HepG2 (cell line): ENCODE measurements around the gene ZBTB46. TPM values are rescaled to one million over a fixed set of nuclear protein-coding genes. Genes with fewer than 3 reads are reported as not detected.

Experiments
- ARNT2 ChIP-seq: sonication (generic); formaldehyde crosslinking; IDR thresholded peaks from 2 replicates; pipeline ENCODE4 v1.8.0; 2022; ENCODE audit warnings: mild to moderate bottlenecking, low read depth, missing genetic modification reagents, moderate library complexity
- BATF2 ChIP-seq: sonication (generic); formaldehyde crosslinking; IDR thresholded peaks from 2 replicates; pipeline ENCODE4 v1.8.0; 2022; ENCODE audit warnings: mild to moderate bottlenecking, missing genetic modification reagents, moderate library complexity
- CREM ChIP-seq, 2 experiments: sonication (generic) in 1 of 2; formaldehyde crosslinking in 1 of 2; IDR thresholded peaks; 2 replicates each; pipeline versions ENCODE4 v1.4.0 to v1.6.1; 2016 to 2020; ENCODE audit warnings: antibody characterized with exemption in 1 of 2, mild to moderate bottlenecking in 1 of 2, missing genetic modification reagents in 1 of 2
- E2F2 ChIP-seq: sonication (generic); formaldehyde crosslinking; IDR thresholded peaks from 2 replicates; pipeline ENCODE4 v1.4.0; 2020; ENCODE audit warnings: missing genetic modification reagents, borderline replicate concordance
- ERF ChIP-seq: IDR thresholded peaks from 2 replicates; pipeline ENCODE4 v1.6.1; 2018; ENCODE audit warnings: missing biosample characterization, missing genetic modification reagents
- FLYWCH1 ChIP-seq: sonication (generic); formaldehyde crosslinking; IDR thresholded peaks from 2 replicates; pipeline ENCODE4 v1.8.1; 2023; ENCODE audit warnings: mild to moderate bottlenecking, missing genetic modification reagents
- GMEB2 ChIP-seq: IDR thresholded peaks from 2 replicates; pipeline ENCODE4 v1.6.1; 2016; ENCODE audit warnings: missing biosample characterization, missing genetic modification reagents, low read depth
- HNRNPLL ChIP-seq: fragments of 200-400 bp; formaldehyde crosslinking; IDR thresholded peaks from 2 replicates; pipeline ENCODE4 v1.6.1; 2017; ENCODE audit warnings: mild to moderate bottlenecking, low read depth, low read length; ENCODE audit not compliant: poor library complexity, severe bottlenecking
- JUND ChIP-seq: sonication (generic); formaldehyde crosslinking; IDR thresholded peaks from 2 replicates; pipeline ENCODE4 v1.8.0; 2022; ENCODE audit warnings: mild to moderate bottlenecking, missing genetic modification reagents
- TAF15 ChIP-seq: fragments of 200-400 bp; formaldehyde crosslinking; IDR thresholded peaks from one replicate; pipeline ENCODE4 v1.6.1; 2018; ENCODE audit warnings: mild to moderate bottlenecking, low read depth, low read length; ENCODE audit not compliant: poor library complexity, severe bottlenecking
- ZFP82 ChIP-seq: sonication (generic); formaldehyde crosslinking; IDR thresholded peaks from 2 replicates; pipeline ENCODE4 v1.5.1; 2020; ENCODE audit warnings: mild to moderate bottlenecking, missing genetic modification reagents, borderline replicate concordance
- ZNF138 ChIP-seq: sonication (generic); formaldehyde crosslinking; IDR thresholded peaks from 2 replicates; pipeline ENCODE4 v1.5.0; 2020; ENCODE audit warnings: mild to moderate bottlenecking, low read depth, missing genetic modification reagents
- ZNF407 ChIP-seq: sonication (generic); formaldehyde crosslinking; IDR thresholded peaks from one replicate; pipeline ENCODE4 v1.5.1; 2020; ENCODE audit warnings: mild to moderate bottlenecking, missing genetic modification reagents; ENCODE audit errors: not compliant biosample characterization
- ZNF883 ChIP-seq: sonication (generic); formaldehyde crosslinking; IDR thresholded peaks from 2 replicates; pipeline ENCODE4 v1.5.1; 2020; ENCODE audit warnings: mild to moderate bottlenecking, missing genetic modification reagents; ENCODE audit errors: not compliant biosample characterization
- ZSCAN20 ChIP-seq: sonication (generic); formaldehyde crosslinking; IDR thresholded peaks from 2 replicates; pipeline ENCODE4 v1.4.0; 2020; ENCODE audit warnings: missing genetic modification reagents, mild to moderate bottlenecking, borderline replicate concordance
- ZUFSP ChIP-seq: sonication (generic); formaldehyde crosslinking; IDR thresholded peaks from 2 replicates; pipeline ENCODE4 v1.9.0; 2021; ENCODE audit warnings: missing genetic modification reagents, mild to moderate bottlenecking, borderline replicate concordance
- polyA plus RNA-seq, 8 experiments: library from polyadenylated mRNA; depleted of rRNA in 3 of 8; stranded (reverse) in 7 of 8; unstranded in 1 of 8; fragments of >200 nt; fragmentation: Illumina TruSeq in 4 of 8; extraction: Trizol in 4 of 8; gene quantifications; 2 replicates each; pipeline versions ENCODE4 v1.2.1 to v1.2.3, GENCODE V29; 2011 to 2016; ENCODE audit warnings: low read depth in 4 of 8, missing spikeins in 1 of 8, mixed read lengths in 1 of 8; ENCODE audit not compliant: insufficient read depth in 1 of 8
- total RNA-seq, 5 experiments: library from RNA; depleted of rRNA; stranded (reverse); fragments of >200 nt; fragmentation: Illumina TruSeq; extraction: Trizol; gene quantifications; 2 replicates each; pipeline ENCODE4 v1.2.3, GENCODE V29; 2016; ENCODE audit warnings: low read depth in 1 of 5

Gene ZBTB46
- total and polyA plus RNA-seq, 2 of the 13 experiments (the other 11 are each of a cell fraction or from before 2014, with no cell fraction given): 1.6 to 13.5 TPM

- TF ChIP-seq ARNT2 (CRISPR knock-in tag) (no peak), TAF15 (no peak), ZSCAN20 (CRISPR knock-in tag) (no peak), HNRNPLL (no peak), ZUFSP (CRISPR knock-in tag) (0 out of 2 replicates have a peak, but pooled peaks have one; percentile 46), ZNF138 (CRISPR knock-in tag) (0 out of 2 replicates have a peak, but pooled peaks have one; percentile 36), JUND (CRISPR knock-in tag) (no peak), ERF (CRISPR knock-in tag) (no peak), ZNF407 (CRISPR knock-in tag) (no peak), ZNF883 (CRISPR knock-in tag) (no peak), CREM (IDR thresholded peaks at IDR 0.05) (no peak), CREM (CRISPR knock-in tag; IDR thresholded peaks at IDR 0.05) (no peak), ZFP82 (CRISPR knock-in tag) (0 out of 2 replicates have a peak, but pooled peaks have one; percentile 59), BATF2 (CRISPR knock-in tag) (no peak), FLYWCH1 (CRISPR knock-in tag) (no peak), GMEB2 (no peak), E2F2 (CRISPR knock-in tag) (no peak)
Measured at GRCh38 chr20:63831646-63831992, 555 bp upstream of the ZBTB46 start (continued).
